ENCODE results near the gene SLC27A2.

Gene SLC27A2

DNA sequence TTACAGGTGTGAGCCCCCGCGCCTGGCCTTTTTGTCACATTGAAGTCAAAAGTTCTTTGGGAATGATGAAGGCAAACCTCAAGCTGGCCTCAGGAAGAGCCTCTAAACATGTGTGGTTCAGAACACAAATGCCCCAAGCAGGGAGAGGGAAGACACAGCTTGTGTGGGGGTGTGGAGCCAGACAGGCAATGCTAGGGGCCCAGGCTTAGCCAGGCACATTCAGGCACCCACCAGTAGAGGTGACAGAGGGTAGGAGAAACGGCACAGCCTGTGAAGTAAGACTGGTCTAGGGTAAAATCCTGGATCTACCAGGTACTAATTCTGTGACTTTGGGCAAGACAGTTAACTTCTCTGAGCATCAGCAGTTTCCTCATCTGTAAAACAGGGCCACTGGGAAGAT lies 80.0 kb downstream of the SLC27A2 start:
- no peak for DNase-seq (ENCODE audit: low read depth in 4 of 4, low spot score in 1 of 4)

DNA sequence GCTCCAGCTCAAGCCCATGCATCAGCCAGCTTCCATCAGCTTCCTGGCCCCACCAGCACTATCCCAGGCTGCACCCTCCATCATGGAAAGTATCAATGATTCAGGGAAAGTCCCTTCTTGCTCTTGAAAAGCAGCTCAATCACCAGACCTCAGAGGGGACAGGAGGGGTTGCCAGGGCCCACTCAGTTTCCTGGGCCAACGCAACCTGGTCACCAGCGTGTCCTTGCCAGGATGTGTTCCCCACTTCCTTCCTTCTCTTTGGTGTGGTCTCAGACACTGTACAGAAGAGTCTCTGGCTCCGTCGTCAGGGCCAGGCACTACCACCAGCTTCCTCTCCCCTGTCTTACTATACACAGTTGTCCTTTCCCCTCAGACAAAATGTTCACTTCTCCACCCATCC lies 80.5 kb downstream of the SLC27A2 start:
- DNase-seq (ENCODE audit: low read depth in 4 of 4, low spot score in 1 of 4), result peak in 1 of 4 experiments; percentile 46

DNA sequence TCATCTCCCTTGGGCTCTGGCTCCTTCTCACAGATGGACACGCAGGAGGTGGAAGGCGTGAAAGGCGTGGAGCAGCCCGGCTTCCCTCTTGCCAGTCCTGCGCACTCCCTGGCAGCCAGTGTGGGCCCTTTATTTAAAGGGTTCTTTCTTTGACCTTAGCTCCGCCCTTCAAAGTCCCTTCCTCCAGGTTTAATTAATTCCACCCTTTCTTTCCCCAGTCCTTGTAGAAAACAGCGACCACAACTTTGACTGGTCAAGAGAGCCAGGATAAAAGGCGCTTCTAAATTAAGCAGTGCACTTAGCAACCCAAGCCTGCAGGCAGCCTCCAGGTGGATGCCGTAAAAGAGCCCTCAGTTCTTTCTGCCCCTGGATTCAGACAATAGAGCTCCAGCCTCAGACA lies 83.6 kb downstream of the SLC27A2 start, which contains the start of gene HDC:
Gene HDC (minus strand): TSS at position 107 of the 400 bp plus-strand sequence. CDS start 103 bp downstream, at position 4.
- DNase-seq (ENCODE audit: low read depth in 4 of 4, low spot score in 1 of 4), result no peak

DNA sequence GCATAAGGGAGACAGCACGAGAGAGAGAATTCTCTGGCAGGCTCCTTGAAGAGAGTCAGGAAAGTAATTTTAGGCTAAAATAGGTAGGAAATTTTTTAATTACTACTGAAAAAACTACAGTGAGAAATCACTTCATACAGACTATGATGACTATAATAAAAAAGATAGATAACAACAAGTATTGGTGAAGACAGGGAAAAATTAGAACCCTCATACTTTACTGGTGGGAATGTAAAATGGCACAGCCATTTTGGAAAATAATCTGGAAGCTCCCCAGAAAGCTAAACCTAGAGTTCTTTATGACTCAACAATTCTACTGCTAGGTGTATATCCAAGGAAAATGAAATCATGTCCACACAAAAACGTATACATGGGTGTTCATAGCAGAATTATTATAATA lies 85.6 kb downstream of the SLC27A2 start:
- no peak for DNase-seq (ENCODE audit: low read depth in 4 of 4, low spot score in 1 of 4)

- no peak for DNase-seq (ENCODE audit: low read depth in 4 of 4, low spot score in 1 of 4)
Measured at GRCh38 chr15:50275091-50275490, 93.1 kb downstream of the SLC27A2 start.

GRCh38 chr15:50275908-50276307 lies 93.9 kb downstream of the SLC27A2 start:
- DNase-seq (ENCODE audit: low read depth in 4 of 4, low spot score in 1 of 4), result no peak

- DNase-seq (ENCODE audit: low read depth in 4 of 4, low spot score in 1 of 4), result no peak
Measured at GRCh38 chr15:50277370-50277769, 95.4 kb downstream of the SLC27A2 start.

GRCh38 chr15:50278496-50278895 lies 96.5 kb downstream of the SLC27A2 start:
- no peak for DNase-seq (ENCODE audit: low read depth in 4 of 4, low spot score in 1 of 4)

DNA sequence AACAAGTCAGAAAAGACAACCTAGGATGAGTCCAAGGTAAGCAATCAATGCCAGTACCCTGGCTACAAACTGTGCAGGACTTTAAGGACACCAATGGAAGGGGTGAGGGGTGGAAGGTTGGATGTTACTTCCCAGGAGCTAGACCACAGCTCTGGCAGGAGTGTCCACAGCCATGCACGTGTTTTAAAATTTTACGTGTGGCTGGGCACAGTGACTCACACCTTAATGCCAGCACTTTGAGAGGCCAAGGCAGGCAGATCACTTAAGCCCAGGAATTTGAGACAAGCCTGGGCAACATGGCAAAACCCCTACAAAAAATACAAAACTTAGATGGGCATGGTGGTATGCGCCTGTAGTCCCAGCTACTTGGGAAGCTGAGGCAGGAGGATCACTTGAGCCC lies 98.3 kb downstream of the SLC27A2 start:
- DNase-seq (ENCODE audit: low read depth in 4 of 4, low spot score in 1 of 4), result no peak

- DNase-seq (ENCODE audit: low read depth in 4 of 4, low spot score in 1 of 4), result no peak
Measured at GRCh38 chr15:50281427-50281826, 99.4 kb downstream of the SLC27A2 start.

All from stimulated activated CD4-positive, alpha-beta T cell treated with anti-CD3 and anti-CD28 coated beads, Interleukin-1b, Interleukin-23, amount 100 ng/mL, for 24 hours (primary cell).